NCI-H2196 treated with DMSO at 0.1 percent for 48 hours (cell line): Measurements from ENCODE around the gene NEDD4.
"Not testable (repeated sequence)": the region's sequence is repeated elsewhere in the genome, so short reads cannot be mapped to it uniquely, and the experiment has no call there.

Experiments used
- DNase-seq: peaks from one replicate; lab custom pipeline; 2025; ENCODE audit not compliant: unreplicated experiment; lab: John Stamatoyannopoulos, UW

Gene NEDD4

GRCh38 chr15:55993111-55993803 is at the start of gene NEDD4:
TSS of gene NEDD4 (minus strand) at chr15:55993612. CDS start at chr15:55993555, 57 bp downstream.
- DNase-seq = peak; percentile 43

GRCh38 chr15:56042498-56042897 is 49.1 kb upstream of the NEDD4 start:
- no peak for DNase-seq

GRCh38 chr15:56042031-56042430 is 48.6 kb upstream of the NEDD4 start:
- no peak for DNase-seq

- peak; percentile 68 for DNase-seq
These were observed 46.9 kb upstream of the NEDD4 start for GRCh38 chr15:56040081-56041035.

- DNase-seq = no peak
These were observed 45.3 kb upstream of the NEDD4 start for GRCh38 chr15:56038707-56039106.

GRCh38 chr15:56038015-56038414 is 44.6 kb upstream of the NEDD4 start:
- no peak for DNase-seq

GRCh38 chr15:56036546-56037067 is 43.2 kb upstream of the NEDD4 start:
- no peak for DNase-seq

GRCh38 chr15:56035166-56035565 is 41.8 kb upstream of the NEDD4 start:
- no peak for DNase-seq

GRCh38 chr15:56034514-56034913 is 41.1 kb upstream of the NEDD4 start:
- no peak for DNase-seq

GRCh38 chr15:56032373-56032772 is 39.0 kb upstream of the NEDD4 start:
- DNase-seq = no peak

- no peak for DNase-seq
These were observed 38.4 kb upstream of the NEDD4 start for GRCh38 chr15:56031836-56032235.

- no peak for DNase-seq
These were observed 38.0 kb upstream of the NEDD4 start for GRCh38 chr15:56031402-56031801.

GRCh38 chr15:56028430-56028829 is 35.0 kb upstream of the NEDD4 start:
- no peak for DNase-seq

- DNase-seq = not testable (repeated sequence)
These were observed 29.7 kb upstream of the NEDD4 start for GRCh38 chr15:56023160-56023559.

- no peak for DNase-seq
These were observed 26.5 kb upstream of the NEDD4 start for GRCh38 chr15:56019819-56020486.

- no peak for DNase-seq
These were observed 25.8 kb upstream of the NEDD4 start for GRCh38 chr15:56019060-56019793.

GRCh38 chr15:56017920-56018319 is 24.5 kb upstream of the NEDD4 start:
- no peak for DNase-seq

- no peak for DNase-seq
These were observed 24.1 kb upstream of the NEDD4 start for GRCh38 chr15:56017511-56017910.

- DNase-seq = no peak
These were observed 22.9 kb upstream of the NEDD4 start for GRCh38 chr15:56016281-56016680.

- DNase-seq = no peak
These were observed 21.3 kb upstream of the NEDD4 start for GRCh38 chr15:56014677-56015076.

- not testable (repeated sequence) for DNase-seq
These were observed 13.6 kb upstream of the NEDD4 start for GRCh38 chr15:56007053-56007452.
